HG02852 (cell line): ENCODE data around the gene PCDHGA5.
"Not testable (repeated sequence)": the region's sequence is repeated elsewhere in the genome, so short reads cannot be mapped to it uniquely, and the experiment has no call there.

Experiments
- ATAC-seq: cut with Tn5 transposase; IDR thresholded peaks from one replicate; pipeline ENCODE4 v1.9.1; 2021; ENCODE audit warnings: mild to moderate bottlenecking, moderate library complexity; ENCODE audit not compliant: unreplicated experiment

PCDHGA5 gene

GRCh38 chr5:141349917-141350619 is 13.9 kb upstream of the PCDHGA5 start, which contains the start of gene PCDHGB1:
PCDHGB1 (plus strand) TSS chr5:141350099; CDS start chr5:141350261, 162 bp downstream.
- no peak for ATAC-seq

- no peak for ATAC-seq
Observed at GRCh38 chr5:141351591-141351990, 12.4 kb upstream of the PCDHGA5 start.

- ATAC-seq: no peak
Observed at GRCh38 chr5:141354900-141355469, 9.0 kb upstream of the PCDHGA5 start, which contains the start of gene PCDHGA4. PCDHGA4 (plus strand) TSS chr5:141355021; CDS start chr5:141355108, 87 bp downstream.

- no peak for ATAC-seq
Observed at GRCh38 chr5:141355641-141356040, 8.3 kb upstream of the PCDHGA5 start.

- ATAC-seq: no peak
Observed at GRCh38 chr5:141356133-141356532, 7.8 kb upstream of the PCDHGA5 start.

- no peak for ATAC-seq
Observed at GRCh38 chr5:141356950-141357349, 7.0 kb upstream of the PCDHGA5 start.

- ATAC-seq: no peak
Observed at GRCh38 chr5:141359790-141360426, 4.1 kb upstream of the PCDHGA5 start, which contains the start of gene PCDHGB2. PCDHGB2 (plus strand) TSS chr5:141359994; CDS start chr5:141360136, 142 bp downstream.

GRCh38 chr5:141360685-141361084 is 3.3 kb upstream of the PCDHGA5 start:
- no peak for ATAC-seq

- no peak for ATAC-seq
Observed at GRCh38 chr5:141362719-141363118, 1.2 kb upstream of the PCDHGA5 start.

- no peak for ATAC-seq
Observed at GRCh38 chr5:141366016-141366896, 2.3 kb downstream of the PCDHGA5 start.

GRCh38 chr5:141369994-141370848 is 6.3 kb downstream of the PCDHGA5 start, which contains the start of gene PCDHGB3:
PCDHGB3 (plus strand) TSS chr5:141370242; CDS start chr5:141370395, 153 bp downstream.
- ATAC-seq: peak; percentile 77

GRCh38 chr5:141371572-141372475 is 7.9 kb downstream of the PCDHGA5 start:
- no peak for ATAC-seq

GRCh38 chr5:141373673-141374317 is 9.8 kb downstream of the PCDHGA5 start, which contains the start of gene PCDHGA6:
PCDHGA6 (plus strand) TSS chr5:141373891; CDS start chr5:141374084, 193 bp downstream.
- ATAC-seq: no peak

GRCh38 chr5:141374627-141375026 is 10.7 kb downstream of the PCDHGA5 start:
- no peak for ATAC-seq

GRCh38 chr5:141375444-141376155 is 11.6 kb downstream of the PCDHGA5 start:
- not testable (repeated sequence) for ATAC-seq

- ATAC-seq: no peak
Observed at GRCh38 chr5:141382469-141383294, 18.7 kb downstream of the PCDHGA5 start, which contains the start of gene PCDHGA7. PCDHGA7 (plus strand) TSS chr5:141382742; CDS start chr5:141382900, 158 bp downstream.
